Fibroblast of lung (primary cell): ENCODE measurements around the gene ASAP3.

Experiments
- EZH2 ChIP-seq: IDR thresholded peaks from 2 replicates; pipeline ENCODE4 v1.5.1; 2012; ENCODE audit warnings: low read length, control low read depth, mild to moderate bottlenecking; ENCODE audit errors: missing control alignments
- TF ChIP-seq, protein P1 (sequence below), 2 donors: IDR thresholded peaks in 1 of 2; conservative IDR thresholded peaks in 1 of 2; 1 replicate in 1 of 2; 2 replicates in 1 of 2; pipeline ENCODE4 v1.5.1; 2011 to 2012; ENCODE audit warnings: low read length in 2 of 2, control low read depth in 1 of 2, inconsistent platforms in 1 of 2, low read depth in 1 of 2, mild to moderate bottlenecking in 1 of 2

DNA sequence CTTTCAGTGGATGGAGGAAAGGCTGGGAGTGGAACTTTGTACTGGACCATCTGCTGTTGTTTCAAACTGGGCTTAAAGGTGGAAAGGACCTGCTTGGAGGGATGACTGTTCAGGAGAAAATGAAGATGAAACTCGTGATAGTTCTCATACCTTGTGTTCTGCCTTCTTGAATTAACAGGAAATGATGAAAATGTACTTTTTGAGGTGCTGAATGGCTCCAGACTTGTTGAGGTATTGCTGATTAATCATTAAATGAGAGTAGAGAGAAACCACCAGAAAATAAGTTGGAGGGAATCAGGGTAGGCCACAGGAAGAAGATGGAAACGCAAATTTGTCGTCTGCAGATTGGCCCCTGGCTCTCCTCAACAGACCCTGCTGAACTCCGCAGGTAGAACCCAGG lies 88.1 kb downstream of the ASAP3 start:
- TF ChIP-seq, protein P1, sequence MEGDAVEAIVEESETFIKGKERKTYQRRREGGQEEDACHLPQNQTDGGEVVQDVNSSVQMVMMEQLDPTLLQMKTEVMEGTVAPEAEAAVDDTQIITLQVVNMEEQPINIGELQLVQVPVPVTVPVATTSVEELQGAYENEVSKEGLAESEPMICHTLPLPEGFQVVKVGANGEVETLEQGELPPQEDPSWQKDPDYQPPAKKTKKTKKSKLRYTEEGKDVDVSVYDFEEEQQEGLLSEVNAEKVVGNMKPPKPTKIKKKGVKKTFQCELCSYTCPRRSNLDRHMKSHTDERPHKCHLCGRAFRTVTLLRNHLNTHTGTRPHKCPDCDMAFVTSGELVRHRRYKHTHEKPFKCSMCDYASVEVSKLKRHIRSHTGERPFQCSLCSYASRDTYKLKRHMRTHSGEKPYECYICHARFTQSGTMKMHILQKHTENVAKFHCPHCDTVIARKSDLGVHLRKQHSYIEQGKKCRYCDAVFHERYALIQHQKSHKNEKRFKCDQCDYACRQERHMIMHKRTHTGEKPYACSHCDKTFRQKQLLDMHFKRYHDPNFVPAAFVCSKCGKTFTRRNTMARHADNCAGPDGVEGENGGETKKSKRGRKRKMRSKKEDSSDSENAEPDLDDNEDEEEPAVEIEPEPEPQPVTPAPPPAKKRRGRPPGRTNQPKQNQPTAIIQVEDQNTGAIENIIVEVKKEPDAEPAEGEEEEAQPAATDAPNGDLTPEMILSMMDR (conservative IDR thresholded peaks at IDR 0.05 in 1 of 2, IDR thresholded peaks at IDR 0.05 in 1 of 2; ENCODE audit: low read depth in 1 of 2, low read length in 2 of 2), result no peak
- no peak for TF ChIP-seq EZH2
